GM19467 (cell line): ENCODE data around the gene GOLGA6A.
"Not testable (repeated sequence)": the region's sequence is repeated elsewhere in the genome, so short reads cannot be mapped to it uniquely, and the experiment has no call there.

Source experiments
- ATAC-seq: cut with Tn5 transposase; IDR thresholded peaks from one replicate; pipeline ENCODE4 v1.9.1; 2021; ENCODE audit warnings: mild to moderate bottlenecking, moderate library complexity; ENCODE audit not compliant: unreplicated experiment

GOLGA6A gene

DNA sequence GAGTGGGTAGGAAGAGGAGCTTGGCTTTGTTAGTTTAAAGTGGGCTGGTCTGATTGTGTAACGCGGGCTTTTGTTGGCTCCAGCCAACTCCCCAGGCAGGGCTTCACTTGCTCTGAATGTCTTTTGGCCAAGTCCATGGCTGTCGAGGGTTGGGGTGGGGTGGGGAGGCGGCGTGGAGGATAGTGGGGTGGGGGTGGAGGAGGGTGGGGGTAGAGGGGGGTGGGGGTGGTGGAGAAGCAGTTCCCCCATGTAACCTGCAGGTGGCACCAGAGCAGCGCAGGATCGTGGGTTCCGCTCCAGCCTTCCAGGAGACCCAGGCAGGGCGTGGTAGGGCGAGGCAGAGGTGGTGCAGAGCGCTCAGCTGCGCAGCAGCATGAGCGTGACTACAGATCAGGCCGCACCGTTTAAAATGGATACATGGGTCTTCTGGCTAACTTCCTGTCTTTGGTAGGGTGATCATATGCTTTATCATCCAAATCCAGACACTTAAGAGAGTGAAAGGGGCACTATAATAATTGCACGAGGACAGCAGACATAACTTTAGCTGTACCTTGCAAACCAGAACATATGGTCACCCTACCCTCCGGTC is 28.3 kb downstream of the GOLGA6A start:
- no peak for ATAC-seq

DNA sequence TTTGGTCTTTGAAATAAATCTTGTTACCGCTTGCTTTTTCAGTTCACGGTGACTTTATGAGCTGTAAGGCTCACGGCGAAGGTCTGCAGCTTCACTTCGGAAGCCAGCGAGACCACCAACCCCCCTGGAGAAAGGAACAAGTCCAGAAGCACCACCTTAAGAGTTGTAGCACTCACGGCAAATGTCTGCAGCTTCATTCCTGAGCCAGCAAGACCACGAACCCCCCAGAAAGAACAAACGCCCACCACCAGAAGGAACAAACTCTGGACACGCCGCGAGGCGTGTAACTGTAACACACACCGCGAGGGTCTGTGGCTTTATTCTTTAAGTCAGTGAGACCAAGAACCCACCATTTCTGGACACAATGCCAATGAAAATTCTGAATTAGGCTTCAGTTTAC is 28.8 kb downstream of the GOLGA6A start:
- ATAC-seq: no peak

DNA sequence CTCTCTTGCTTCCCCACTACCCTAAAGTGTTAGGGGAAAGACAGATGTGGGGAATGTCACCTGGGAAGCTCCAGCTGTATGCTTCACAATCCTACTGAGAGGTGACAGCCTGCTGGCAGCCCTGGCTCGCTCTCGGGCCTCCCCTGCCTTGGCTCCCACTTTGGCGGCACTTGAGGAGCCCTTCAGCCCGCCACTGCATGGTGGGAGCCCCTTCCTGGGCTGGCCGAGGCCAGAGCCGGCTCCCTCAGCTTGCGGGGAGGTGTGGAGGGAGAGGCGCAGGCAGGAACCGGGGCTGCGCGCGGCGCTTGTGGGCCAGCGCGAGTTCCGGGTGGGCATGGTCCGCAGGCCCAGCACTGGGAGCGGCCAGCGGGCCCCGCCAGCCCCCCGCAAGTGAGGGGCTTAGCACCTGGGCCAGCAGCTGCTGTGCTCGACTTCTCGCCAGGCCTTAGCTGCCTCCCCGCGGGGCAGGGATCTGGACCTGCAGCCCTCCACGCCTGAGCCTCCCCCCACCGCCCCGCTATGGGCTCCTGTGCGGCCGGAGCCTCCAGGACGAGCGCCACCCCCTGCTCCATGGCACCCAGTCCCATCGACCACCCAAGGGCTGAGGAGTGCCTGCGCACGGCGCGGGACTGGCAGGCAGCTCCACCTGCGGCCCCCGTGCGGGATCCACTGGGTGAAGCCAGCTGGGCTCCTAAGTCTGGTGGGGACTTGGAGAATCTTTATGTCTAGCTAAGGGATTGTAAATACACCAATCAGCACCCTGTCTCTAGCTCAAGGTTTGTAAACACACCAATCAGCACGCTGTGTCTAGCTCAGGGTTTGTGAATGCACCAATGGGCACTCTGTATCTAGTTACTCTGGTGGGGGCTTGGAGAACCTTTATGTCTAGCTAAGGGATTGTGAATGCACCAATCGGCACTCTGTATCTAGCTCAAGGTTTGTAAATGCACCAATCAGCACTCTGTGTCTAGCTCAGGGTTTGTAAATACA is 29.8 kb downstream of the GOLGA6A start:
- ATAC-seq: not testable (repeated sequence)

DNA sequence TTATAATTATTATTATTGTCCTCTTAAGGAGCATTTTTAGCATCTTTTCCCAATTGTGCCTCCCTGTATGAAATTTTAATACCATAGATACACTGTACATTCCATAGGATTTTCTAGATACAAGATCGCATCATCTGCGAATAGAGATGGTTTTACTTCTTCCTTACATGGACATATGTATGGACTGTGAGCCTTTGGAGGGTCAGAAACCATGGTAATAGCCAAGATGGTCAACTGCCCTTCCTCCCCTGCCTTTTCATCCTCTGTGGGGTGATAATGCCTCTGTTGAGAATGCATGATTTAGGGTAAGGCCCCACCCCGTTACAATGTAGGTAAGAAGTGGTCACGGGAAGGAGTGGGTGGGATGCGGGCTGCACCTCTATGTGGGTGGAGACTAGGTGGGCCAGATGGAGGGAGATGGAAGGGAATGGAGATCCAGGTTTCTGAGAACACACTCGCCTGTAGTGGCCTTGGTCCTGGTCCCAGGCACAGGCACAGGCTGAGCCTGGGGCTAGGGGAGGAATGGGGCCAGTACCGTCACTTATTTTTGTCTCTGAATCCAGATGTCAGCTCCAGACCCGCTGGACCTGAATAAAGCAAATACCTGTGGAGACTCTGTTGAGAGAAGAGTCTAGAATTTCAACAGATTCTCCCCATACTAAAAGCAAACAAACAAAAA is 31.7 kb downstream of the GOLGA6A start:
- ATAC-seq: no peak

GRCh38 chr15:74050127-74050526 is 32.2 kb downstream of the GOLGA6A start:
- ATAC-seq: no peak

GRCh38 chr15:74046275-74046674 is 36.1 kb downstream of the GOLGA6A start:
- ATAC-seq: no peak

GRCh38 chr15:74045636-74046274 is 36.6 kb downstream of the GOLGA6A start:
- no peak for ATAC-seq

GRCh38 chr15:74045184-74045583 is 37.2 kb downstream of the GOLGA6A start:
- no peak for ATAC-seq

DNA sequence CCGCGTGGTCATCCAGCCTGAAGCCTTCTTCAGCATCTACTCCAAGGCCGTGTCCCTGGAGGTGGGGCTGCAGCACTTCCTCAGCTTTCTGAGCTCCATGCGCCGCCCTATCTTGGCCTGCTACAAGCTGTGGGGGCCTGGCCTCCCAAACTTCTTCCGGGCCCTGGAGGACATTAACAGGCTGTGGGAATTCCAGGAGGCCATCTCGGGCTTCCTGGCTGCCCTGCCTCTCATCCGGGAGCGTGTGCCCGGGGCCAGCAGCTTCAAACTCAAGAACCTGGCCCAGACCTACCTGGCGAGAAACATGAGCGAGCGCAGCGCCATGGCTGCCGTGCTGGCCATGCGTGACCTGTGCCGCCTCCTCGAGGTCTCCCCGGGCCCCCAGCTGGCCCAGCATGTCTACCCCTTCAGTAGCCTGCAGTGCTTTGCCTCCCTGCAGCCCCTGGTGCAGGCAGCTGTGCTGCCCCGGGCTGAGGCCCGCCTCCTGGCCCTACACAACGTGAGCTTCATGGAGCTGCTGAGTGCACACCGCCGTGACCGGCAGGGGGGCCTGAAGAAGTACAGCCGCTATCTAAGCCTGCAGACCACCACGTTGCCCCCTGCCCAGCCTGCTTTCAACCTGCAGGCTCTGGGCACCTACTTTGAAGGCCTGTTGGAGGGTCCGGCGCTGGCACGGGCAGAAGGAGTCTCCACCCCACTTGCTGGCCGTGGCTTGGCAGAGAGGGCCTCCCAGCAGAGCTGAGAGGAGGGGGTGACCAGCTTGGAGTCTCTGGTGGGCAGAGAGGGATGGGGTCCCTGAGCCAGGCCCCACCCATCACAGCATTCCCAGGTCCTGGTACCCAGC is 37.9 kb downstream of the GOLGA6A start:
- ATAC-seq: no peak

- no peak for ATAC-seq
Observed at GRCh38 chr15:74043425-74044266, 38.7 kb downstream of the GOLGA6A start.

DNA sequence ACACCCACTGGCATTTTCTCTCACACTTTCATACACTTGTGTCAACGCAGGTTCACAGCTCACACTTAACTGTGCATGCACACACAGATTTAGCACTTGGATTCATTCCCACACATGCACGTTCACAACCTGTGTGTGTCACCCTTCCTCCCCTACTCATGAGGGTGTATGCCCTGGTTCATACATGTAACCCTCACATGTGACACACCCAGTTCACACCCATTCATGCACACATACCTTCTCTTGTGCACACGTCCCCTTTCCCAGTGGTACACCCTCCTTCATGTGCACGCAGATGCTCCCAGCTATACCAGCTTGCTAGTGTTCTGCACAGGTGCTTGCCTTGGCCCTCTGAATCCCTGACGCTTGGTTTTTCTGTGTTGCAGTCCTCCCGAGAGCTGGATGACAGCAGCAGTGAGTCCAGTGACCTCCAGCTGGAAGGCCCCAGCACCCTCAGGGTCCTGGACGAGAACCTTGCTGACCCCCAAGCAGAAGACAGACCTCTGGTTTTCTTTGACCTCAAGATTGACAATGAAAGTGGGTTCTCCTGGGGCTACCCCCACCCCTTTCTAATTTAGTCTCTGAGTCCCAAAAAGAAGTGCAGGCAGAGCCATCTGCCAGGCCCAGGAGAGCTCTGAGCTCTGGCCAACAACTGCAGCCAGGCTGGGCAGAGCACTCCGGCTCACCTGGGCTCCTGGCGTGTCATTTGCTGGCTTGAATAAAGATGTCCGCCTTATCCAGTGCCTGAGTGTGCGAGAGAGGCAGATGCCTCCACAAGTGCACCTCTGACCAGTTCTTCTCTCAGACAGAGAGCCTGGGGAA is 39.5 kb downstream of the GOLGA6A start:
- no peak for ATAC-seq

GRCh38 chr15:74041777-74042435 is 40.4 kb downstream of the GOLGA6A start:
- ATAC-seq: no peak

DNA sequence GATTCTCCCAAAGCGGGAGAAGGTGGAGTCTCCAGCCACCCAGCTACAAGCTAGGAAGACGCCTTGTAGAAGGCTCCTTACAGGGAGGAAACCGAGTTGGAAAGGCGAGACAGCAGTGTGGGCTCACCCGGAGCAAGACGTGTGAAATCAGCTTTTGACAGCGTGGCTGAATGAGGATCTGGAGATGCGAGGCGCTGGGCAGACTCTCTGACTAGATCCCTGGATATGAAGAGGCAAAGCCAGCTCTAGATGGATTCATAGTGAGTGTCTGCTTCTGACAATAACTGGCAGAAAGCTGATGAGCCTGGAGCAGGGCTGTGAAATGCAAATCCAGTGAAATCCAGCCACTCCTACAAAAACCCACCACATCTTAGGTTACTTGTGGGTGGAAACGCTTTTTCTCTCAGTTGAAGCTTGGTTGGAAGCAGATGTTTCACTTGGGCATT is 41.0 kb downstream of the GOLGA6A start:
- ATAC-seq: no peak

DNA sequence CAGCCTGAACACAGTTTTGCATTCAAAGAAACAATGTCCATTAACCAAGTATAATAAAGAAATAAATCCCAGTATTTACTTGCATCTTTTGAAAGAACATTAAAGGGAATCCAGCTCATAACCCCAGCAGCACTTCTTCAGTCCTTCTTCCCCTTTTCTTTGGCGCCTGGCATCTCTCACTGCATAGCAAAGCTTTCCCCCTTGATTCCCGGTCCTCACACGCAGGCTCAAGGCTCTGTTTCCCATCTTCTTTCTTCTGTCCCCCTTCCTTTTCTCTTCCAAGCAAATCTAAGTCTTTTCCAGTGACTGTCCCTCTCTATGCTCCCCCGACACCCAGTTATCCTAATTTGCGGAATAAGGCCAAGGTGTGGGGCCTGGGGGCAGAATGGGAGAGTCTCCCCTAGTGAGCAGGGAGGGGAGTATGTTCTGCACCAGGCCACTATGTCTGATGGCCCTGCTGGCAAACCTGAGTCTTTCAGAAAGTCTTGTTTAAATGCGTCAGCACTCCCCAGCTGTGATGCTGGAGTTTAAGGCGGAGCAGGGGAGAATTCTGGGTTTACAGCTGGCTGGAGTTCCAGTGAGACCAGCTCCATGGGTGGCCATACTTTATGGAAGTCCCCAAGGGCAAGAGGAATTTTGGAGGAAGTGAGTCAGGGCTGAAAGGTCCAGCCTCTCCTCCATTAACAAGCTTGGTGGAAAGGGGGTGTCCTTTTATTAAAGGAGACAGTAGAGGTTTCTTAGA is 42.1 kb downstream of the GOLGA6A start:
- ATAC-seq: no peak

DNA sequence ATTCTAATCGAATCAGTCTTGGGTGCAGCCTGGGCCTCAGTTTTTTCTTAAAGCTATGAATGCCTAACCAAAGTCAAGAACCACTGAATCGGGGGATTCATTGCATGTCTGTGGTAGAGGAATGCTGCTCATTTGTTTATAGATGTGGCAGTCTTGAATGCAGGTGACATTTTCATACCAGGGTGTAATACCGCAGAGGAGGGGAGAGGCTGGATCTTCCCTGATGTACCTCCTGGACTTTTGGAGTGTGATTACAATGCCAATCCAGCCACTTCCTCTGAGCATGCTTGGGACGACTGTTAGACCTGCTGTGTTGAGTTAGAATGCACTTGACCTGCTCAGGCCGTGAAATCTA is 42.7 kb downstream of the GOLGA6A start:
- no peak for ATAC-seq

GRCh38 chr15:74038707-74039655 is 43.4 kb downstream of the GOLGA6A start:
- ATAC-seq: no peak
